Renal cortex interstitium (tissue), 11 donors: ENCODE measurements around the gene PRPF6. TPM values are rescaled to one million over a fixed set of nuclear protein-coding genes. Genes with fewer than 3 reads are reported as not detected.
A peak's percentile ranks its signal among the peaks of the same experiment; 100 is the strongest.
"Not testable (repeated sequence)": the region's sequence is repeated elsewhere in the genome, so short reads cannot be mapped to it uniquely, and the experiment has no call there.

Experiments
- DNase-seq, 11 donors: peaks; one replicate each; pipeline ENCODE4 v3.0.0-alpha.2; 2013; ENCODE audit warnings: low read depth in 9 of 11, low spot score in 4 of 11; ENCODE audit errors: extremely low read depth in 1 of 11
- polyA plus RNA-seq, 3 donors: library from polyadenylated mRNA; unstranded; fragments of 120-200 nt; gene quantifications; one replicate each; pipeline ENCODE4 v1.2.1, GENCODE V29; 2013; ENCODE audit not compliant: insufficient read length in 3 of 3

The PRPF6 gene
- polyA plus RNA-seq, 3 donors: 81.8 to 95.2 (median 87.4) TPM

GRCh38 chr20:63955827-63956663 lies 24.9 kb upstream of the PRPF6 start, which contains the start of gene UCKL1:
Gene UCKL1, minus strand, starts transcription at chr20:63956416. Its CDS starts 44 bp downstream, at chr20:63956372.
- DNase-seq: peak in 9 of 11 donors; percentile 73 to 91 (median 84)

- no peak for DNase-seq
Observed at GRCh38 chr20:63956664-63957003, 24.3 kb upstream of the PRPF6 start.

GRCh38 chr20:63957004-63957689 lies 23.8 kb upstream of the PRPF6 start:
- DNase-seq: no peak

GRCh38 chr20:63957690-63958441 lies 23.1 kb upstream of the PRPF6 start:
- DNase-seq: no peak

- DNase-seq: no peak
Observed at GRCh38 chr20:63958471-63958870, 22.5 kb upstream of the PRPF6 start.

GRCh38 chr20:63958964-63959698 lies 21.8 kb upstream of the PRPF6 start:
- no peak for DNase-seq

- DNase-seq: no peak
Observed at GRCh38 chr20:63959699-63960075, 21.2 kb upstream of the PRPF6 start.

- DNase-seq: not testable (repeated sequence)
Observed at GRCh38 chr20:63960654-63961621, 20.0 kb upstream of the PRPF6 start.

GRCh38 chr20:63961664-63962425 lies 19.1 kb upstream of the PRPF6 start:
- DNase-seq: no peak

- no peak for DNase-seq
Observed at GRCh38 chr20:63962426-63963347, 18.2 kb upstream of the PRPF6 start.

GRCh38 chr20:63963348-63963741 lies 17.6 kb upstream of the PRPF6 start:
- no peak for DNase-seq

GRCh38 chr20:63963784-63964301 lies 17.1 kb upstream of the PRPF6 start:
- no peak for DNase-seq

- no peak for DNase-seq
Observed at GRCh38 chr20:63964412-63964811, 16.5 kb upstream of the PRPF6 start.

GRCh38 chr20:63966172-63966943 lies 14.6 kb upstream of the PRPF6 start:
- no peak for DNase-seq

- DNase-seq: no peak
Observed at GRCh38 chr20:63966944-63967322, 14.0 kb upstream of the PRPF6 start.
